Epidermal melanocyte (primary cell): ENCODE data around the gene NCF1.
"Not testable (repeated sequence)": the region's sequence is repeated elsewhere in the genome, so short reads cannot be mapped to it uniquely, and the experiment has no call there.

ENCODE experiments used
- DNase-seq: peaks from one replicate; pipeline ENCODE4 v3.0.0; 2011; ENCODE audit warnings: low spot score; ENCODE audit not compliant: insufficient read length

The NCF1 gene

GRCh38 chr7:74788369-74789150 is 14.7 kb downstream of the NCF1 start:
- DNase-seq, result not testable (repeated sequence)

GRCh38 chr7:74789200-74789736 is 15.5 kb downstream of the NCF1 start:
- not testable (repeated sequence) for DNase-seq

GRCh38 chr7:74797848-74798622 is 24.2 kb downstream of the NCF1 start:
- DNase-seq, result not testable (repeated sequence)

GRCh38 chr7:74798644-74799043 is 24.8 kb downstream of the NCF1 start:
- not testable (repeated sequence) for DNase-seq

- DNase-seq, result not testable (repeated sequence)
Observed at GRCh38 chr7:74815882-74816281, 42.1 kb downstream of the NCF1 start.

- DNase-seq, result not testable (repeated sequence)
Observed at GRCh38 chr7:74820146-74820805, 46.5 kb downstream of the NCF1 start.

GRCh38 chr7:74821259-74821658 is 47.4 kb downstream of the NCF1 start:
- not testable (repeated sequence) for DNase-seq

- not testable (repeated sequence) for DNase-seq
Observed at GRCh38 chr7:74829959-74830358, 56.1 kb downstream of the NCF1 start.

- not testable (repeated sequence) for DNase-seq
Observed at GRCh38 chr7:74830411-74830810, 56.6 kb downstream of the NCF1 start.
